Measurements from ENCODE around the gene PPP2R5C. TPM values are rescaled to one million over a fixed set of nuclear protein-coding genes. Genes with fewer than 3 reads are reported as not detected.

Gene PPP2R5C
- total RNA-seq, 1 experiment from 2014 or later: 96.1 TPM

DNA sequence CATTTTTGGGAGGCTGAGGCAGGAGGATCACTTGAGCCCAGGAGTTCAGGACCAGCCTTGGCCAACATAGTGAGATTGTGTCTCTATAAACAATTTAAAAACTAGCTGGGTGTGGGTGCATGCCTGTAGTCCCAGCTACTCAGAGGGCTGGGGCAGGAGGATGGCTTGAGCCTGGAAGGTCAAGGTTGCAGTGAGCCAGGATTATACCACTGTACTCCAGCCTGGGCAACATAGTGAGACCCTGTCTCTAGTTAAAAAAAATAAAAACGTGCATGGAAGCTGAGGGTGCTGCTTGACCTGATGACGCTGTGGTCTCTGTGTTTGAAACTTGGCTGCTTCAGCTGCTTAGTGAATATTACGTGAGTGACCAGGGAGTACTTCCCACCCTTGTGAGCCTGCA lies 89.7 kb downstream of the PPP2R5C start:
- no peaks in the 10 kb centered on the region for H3F3A ChIP-seq (ENCODE audit: low read length, unreplicated experiment)
- H3K4me1 ChIP-seq (ENCODE audit: insufficient read depth, low read length): no peaks in the 10 kb centered on the region
- TF ChIP-seq EZH2 (IDR thresholded peaks at IDR 0.05; ENCODE audit: low read length, unreplicated experiment): no peak
- no peak for TF ChIP-seq CTCF (conservative IDR thresholded peaks at IDR 0.05; ENCODE audit: low read depth, low read length)
- no peak for TF ChIP-seq EZH2phosphoT487 (IDR thresholded peaks at IDR 0.05; ENCODE audit: borderline replicate concordance, low read length)
- no peak overlapping the region for H3K4me3 ChIP-seq (ENCODE audit: low read length)
- ChIA-PET CTCF (no interaction called here), POLR2A (ENCODE audit: unreplicated experiment) (no interaction called here)
- no peak for ATAC-seq
- H4K20me1 ChIP-seq (ENCODE audit: low read length): peaks cover 4% of the 10 kb centered on the region; the same call in 1 of the 2 replicates
- peaks cover 77% of the 10 kb centered on the region for H3K79me2 ChIP-seq (ENCODE audit: low read length)
- no peak overlapping the region for H2AFZ ChIP-seq (ENCODE audit: low read length)
- intact Hi-C loops (cut with micrococcal nuclease): no loop called here
- H3K9me3 ChIP-seq (ENCODE audit: low read length): no peaks in the 10 kb centered on the region
- H3K27me3 ChIP-seq (ENCODE audit: low read length): no peaks in the 10 kb centered on the region
- no peak overlapping the region for H3K4me2 ChIP-seq (ENCODE audit: low read length)
- no TSS peak for BruUV-seq (replicated peaks)
- H3K9me2 ChIP-seq (replicated peaks; ENCODE audit: low read length): no peaks in the 10 kb centered on the region
- no peaks in the 10 kb centered on the region for H3K36me3 ChIP-seq (ENCODE audit: low read depth, low read length)
- H3K9ac ChIP-seq (ENCODE audit: low read length): no peak overlapping the region
- no peak overlapping the region for H3K27ac ChIP-seq (ENCODE audit: low read length)
- no peak for DNase-seq

DNA sequence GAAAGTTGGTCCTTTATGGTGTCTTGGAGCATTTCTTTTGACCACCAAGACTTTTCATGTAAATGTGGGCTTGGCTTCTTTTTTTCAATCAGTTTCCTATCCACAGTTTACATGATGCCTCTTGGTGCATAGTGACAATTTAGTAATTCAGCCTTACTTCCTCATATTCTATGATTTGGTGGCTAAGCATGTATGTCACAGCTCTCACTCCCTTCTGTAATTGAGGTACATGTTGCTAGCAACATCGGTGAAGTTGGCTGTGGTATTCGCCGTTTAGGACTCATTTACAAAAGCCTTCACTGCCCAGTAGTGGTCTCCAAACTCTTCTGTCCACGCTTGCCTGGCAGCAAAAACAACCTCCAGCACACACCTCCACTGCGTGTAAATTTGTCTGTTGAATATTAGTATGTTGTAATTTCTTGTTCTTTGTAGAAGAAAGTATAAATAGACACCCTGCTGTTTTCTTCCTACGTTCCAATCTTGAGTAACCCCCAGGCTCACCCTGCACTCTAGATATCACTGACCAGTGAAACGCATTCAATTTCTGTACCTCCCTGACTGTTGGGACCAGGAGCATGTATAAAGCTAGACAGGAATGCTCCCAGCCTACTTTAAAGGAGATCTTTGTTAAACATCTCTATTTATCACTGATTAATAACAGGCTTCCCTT lies 90.4 kb downstream of the PPP2R5C start:
- intact Hi-C loops (cut with micrococcal nuclease): no loop called here
- no peak overlapping the region for H3K4me3 ChIP-seq (ENCODE audit: low read length)
- no peak overlapping the region for H2AFZ ChIP-seq (ENCODE audit: low read length)
- H4K20me1 ChIP-seq (ENCODE audit: low read length): peaks cover 4% of the 10 kb centered on the region; the same call in 1 of the 2 replicates
- H3K27me3 ChIP-seq (ENCODE audit: low read length): no peaks in the 10 kb centered on the region
- no peak overlapping the region for H3K9ac ChIP-seq (ENCODE audit: low read length)
- ATAC-seq (no peak), DNase-seq (no peak)
- H3K36me3 ChIP-seq (ENCODE audit: low read depth, low read length): 0 out of 2 replicates have a peak, but pooled peaks cover 2% of the 10 kb centered on the region
- no peaks in the 10 kb centered on the region for H3K9me3 ChIP-seq (ENCODE audit: low read length)
- ChIA-PET CTCF (no interaction called here), POLR2A (ENCODE audit: unreplicated experiment) (no interaction called here)
- TF ChIP-seq EZH2phosphoT487 (IDR thresholded peaks at IDR 0.05; ENCODE audit: borderline replicate concordance, low read length) (no peak), EZH2 (IDR thresholded peaks at IDR 0.05; ENCODE audit: low read length, unreplicated experiment) (no peak), CTCF (conservative IDR thresholded peaks at IDR 0.05; ENCODE audit: low read depth, low read length) (no peak)
- peaks cover 75% of the 10 kb centered on the region for H3K79me2 ChIP-seq (ENCODE audit: low read length)
- H3K9me2 ChIP-seq (replicated peaks; ENCODE audit: low read length): no peaks in the 10 kb centered on the region
- no TSS peak for BruUV-seq (replicated peaks)
- H3K4me2 ChIP-seq (ENCODE audit: low read length): no peak overlapping the region
- H3F3A ChIP-seq (ENCODE audit: low read length, unreplicated experiment): no peaks in the 10 kb centered on the region
- no peak overlapping the region for H3K27ac ChIP-seq (ENCODE audit: low read length)
- no peaks in the 10 kb centered on the region for H3K4me1 ChIP-seq (ENCODE audit: insufficient read depth, low read length)

GRCh38 chr14:101852785-101853184 lies 91.3 kb downstream of the PPP2R5C start:
- Histone ChIP-seq H3K27ac (ENCODE audit: low read length) (no peak overlapping the region), H3K9me2 (replicated peaks; ENCODE audit: low read length) (no peaks in the 10 kb centered on the region), H3K4me1 (ENCODE audit: insufficient read depth, low read length) (no peaks in the 10 kb centered on the region), H3K36me3 (ENCODE audit: low read depth, low read length) (peaks cover 3% of the 10 kb centered on the region; the same call in 1 of the 2 replicates), H3K4me2 (ENCODE audit: low read length) (no peak overlapping the region), H3K4me3 (ENCODE audit: low read length) (no peak overlapping the region), H4K20me1 (ENCODE audit: low read length) (peaks cover 4% of the 10 kb centered on the region; the same call in 1 of the 2 replicates), H3K79me2 (ENCODE audit: low read length) (peaks cover 69% of the 10 kb centered on the region), H3F3A (ENCODE audit: low read length, unreplicated experiment) (no peaks in the 10 kb centered on the region), H3K9me3 (ENCODE audit: low read length) (no peaks in the 10 kb centered on the region), H2AFZ (ENCODE audit: low read length) (no peak overlapping the region), H3K9ac (ENCODE audit: low read length) (no peak overlapping the region), H3K27me3 (ENCODE audit: low read length) (no peaks in the 10 kb centered on the region)
- CTCF ChIA-PET: no interaction called here
- intact Hi-C loops (cut with micrococcal nuclease): no loop called here
- POLR2A ChIA-PET (ENCODE audit: unreplicated experiment): no interaction called here
- DNase-seq: no peak
- no peak for ATAC-seq
- no TSS peak for BruUV-seq (replicated peaks)
- TF ChIP-seq EZH2 (IDR thresholded peaks at IDR 0.05; ENCODE audit: low read length, unreplicated experiment): no peak
